Left ventricle myocardium inferior (tissue), 1 donor: ENCODE measurements around the gene ACHE. TPM values are rescaled to one million over a fixed set of nuclear protein-coding genes. Genes with fewer than 3 reads are reported as not detected.

Source experiments
- DNase-seq: peaks from one replicate; pipeline ENCODE4 v3.0.0-alpha.2; 2020
- H3K27ac ChIP-seq: fragments of 200-600 bp; replicated peaks from 2 replicates; pipeline ENCODE4 v1.8.0; 2021
- H3K27me3 ChIP-seq: fragments of 200-600 bp; 2 replicates; pipeline ENCODE4 v1.8.0; 2021; ENCODE audit warnings: low read depth
- H3K36me3 ChIP-seq: fragments of 200-600 bp; 2 replicates; pipeline ENCODE4 v1.8.0; 2021
- H3K4me1 ChIP-seq: fragments of 200-600 bp; 2 replicates; pipeline ENCODE4 v1.8.0; 2021
- H3K4me3 ChIP-seq: fragments of 200-600 bp; 2 replicates; pipeline ENCODE4 v1.8.0; 2021; ENCODE audit warnings: mild to moderate bottlenecking, moderate library complexity
- H3K9me3 ChIP-seq: fragments of 200-600 bp; replicated peaks from 2 replicates; pipeline ENCODE4 v1.8.0; 2021
- CTCF ChIP-seq: fragments of 200-600 bp; IDR thresholded peaks from 2 replicates; pipeline ENCODE4 v1.8.0; 2021; ENCODE audit warnings: antibody characterized with exemption, mild to moderate bottlenecking, borderline replicate concordance
- intact Hi-C: fragments of 100-400 bp; cut with micrococcal nuclease; formaldehyde crosslinking; loops from one replicate; pipeline ENCODE4 v1.11.0; 2022
- total RNA-seq: library from RNA; stranded (reverse); fragmentation: NEBNext Ultra II Directional; extraction: Animal tissue kit (Norgen Biotek cat#: 25700); gene quantifications from one replicate; pipeline ENCODE4 v1.2.1, GENCODE V29; 2021
- donor health status: DM: no; HTN: yes; CAD: no; lungs with severe emphysema.

ACHE gene
- total RNA-seq, 1 donor from 2014 or later, result 0.49 TPM

DNA sequence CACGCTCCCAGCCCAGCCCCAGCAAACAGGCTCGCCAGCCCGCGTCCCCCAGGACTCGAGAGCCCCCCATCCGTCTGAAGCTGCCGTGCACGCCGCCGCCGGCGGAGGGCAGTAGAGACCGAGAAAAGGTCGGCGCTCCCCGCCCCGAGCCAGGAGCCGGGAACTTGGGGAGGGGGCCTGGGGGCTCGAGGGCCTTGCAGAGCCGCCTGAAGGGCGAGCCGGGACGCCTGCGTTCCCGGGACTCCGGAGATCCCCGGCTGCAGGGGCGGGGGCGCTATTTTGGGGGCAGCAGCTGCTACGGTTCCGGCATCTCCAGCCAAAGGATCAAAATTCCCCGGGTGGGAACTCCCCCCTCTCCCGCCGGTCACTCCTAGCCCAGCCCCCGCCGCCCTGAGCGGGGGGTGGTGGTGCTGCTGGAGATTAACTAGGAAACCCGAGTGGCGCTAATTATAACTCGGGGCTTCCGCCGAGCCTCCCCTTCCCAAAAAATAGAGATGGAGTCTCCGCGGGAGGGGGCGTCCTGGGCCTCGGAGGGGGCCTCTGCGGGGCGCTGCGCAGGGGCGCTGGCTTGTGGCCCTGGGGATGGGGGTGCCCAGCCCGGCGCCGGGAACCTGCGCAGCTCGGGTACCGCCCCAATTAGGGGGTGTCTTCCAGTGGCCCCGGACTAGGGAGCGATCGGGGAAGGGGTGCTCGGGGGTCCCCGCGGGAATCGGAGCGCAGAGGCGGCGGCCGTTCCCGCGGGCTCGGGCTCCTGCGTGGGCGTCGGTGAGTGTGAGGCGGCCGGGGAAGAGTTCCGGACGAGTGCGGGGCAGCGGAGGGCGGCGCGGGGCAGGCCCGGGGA lies 608 bp downstream of the ACHE start:
- intact Hi-C loops, result loop anchor here (5.0 kb wide), 1 partner anchor 162 kb away; no protein-coding TSS in a partner anchor
- peaks cover 78% of the 10 kb centered on the region for H3K27me3 ChIP-seq
- peaks cover 44% of the 10 kb centered on the region for H3K4me1 ChIP-seq
- peak; percentile 85 for TF ChIP-seq CTCF
- peak overlapping the region; percentile 65 for H3K4me3 ChIP-seq
- peak overlapping the region; percentile 52 for H3K27ac ChIP-seq
- DNase-seq, result peak; percentile 29
- H3K9me3 ChIP-seq, result no peaks in the 10 kb centered on the region
- no peaks in the 10 kb centered on the region for H3K36me3 ChIP-seq

DNA sequence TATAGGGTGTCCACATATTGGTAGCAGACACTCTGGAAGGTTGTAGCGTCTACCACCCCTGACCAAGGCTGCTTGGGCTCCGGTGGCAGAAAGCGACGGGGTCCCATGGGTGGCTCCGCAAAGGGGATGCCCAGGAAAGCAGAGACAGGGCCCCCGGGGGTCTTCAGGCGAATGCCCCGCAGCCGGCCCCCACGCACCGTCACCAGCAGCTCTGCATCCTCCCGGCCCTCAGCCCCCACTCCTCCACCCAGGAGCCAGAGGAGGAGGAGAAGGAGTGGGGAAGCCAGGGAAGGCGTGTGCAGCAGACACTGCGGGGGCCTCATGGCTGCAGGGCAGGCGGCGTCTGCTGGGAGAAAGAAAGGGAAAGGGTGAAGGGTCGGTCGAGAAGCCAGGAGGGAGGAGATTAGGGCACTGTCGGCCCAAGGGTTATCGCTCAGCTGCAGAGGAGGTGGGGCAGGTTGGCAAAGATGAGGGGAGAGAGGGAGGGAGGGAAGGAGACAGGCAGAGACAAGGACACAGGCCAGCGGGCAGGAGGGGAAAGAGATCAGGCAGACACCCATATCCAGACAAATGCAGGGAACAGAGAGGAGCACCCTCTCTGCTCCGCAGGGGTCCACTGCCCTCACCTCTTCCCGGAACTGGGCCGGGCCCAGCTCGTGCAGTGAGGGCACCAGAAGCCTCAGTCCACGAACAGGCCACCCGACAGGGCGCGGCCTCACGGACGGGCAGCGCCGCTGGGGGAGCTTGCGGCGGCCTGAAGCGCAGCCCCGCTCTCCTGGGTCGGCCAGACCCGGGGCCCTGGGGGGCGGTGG lies 1.6 kb downstream of the ACHE start:
- H3K36me3 ChIP-seq, result no peaks in the 10 kb centered on the region
- H3K4me1 ChIP-seq, result peaks cover 51% of the 10 kb centered on the region
- no peak for TF ChIP-seq CTCF
- no peak for DNase-seq
- peaks cover 69% of the 10 kb centered on the region for H3K27me3 ChIP-seq
- no peak overlapping the region for H3K27ac ChIP-seq
- intact Hi-C loops, result no loop called here
- peak overlapping the region; percentile 65 for H3K4me3 ChIP-seq
- H3K9me3 ChIP-seq, result no peaks in the 10 kb centered on the region

GRCh38 chr7:100893318-100893895 lies 2.3 kb downstream of the ACHE start:
- no peak overlapping the region for H3K27ac ChIP-seq
- no peak for TF ChIP-seq CTCF
- H3K27me3 ChIP-seq, result peaks cover 62% of the 10 kb centered on the region
- no peak overlapping the region for H3K4me3 ChIP-seq
- intact Hi-C loops, result no loop called here
- H3K9me3 ChIP-seq, result no peaks in the 10 kb centered on the region
- peaks cover 4% of the 10 kb centered on the region for H3K36me3 ChIP-seq
- no peak for DNase-seq
- peaks cover 58% of the 10 kb centered on the region for H3K4me1 ChIP-seq

DNA sequence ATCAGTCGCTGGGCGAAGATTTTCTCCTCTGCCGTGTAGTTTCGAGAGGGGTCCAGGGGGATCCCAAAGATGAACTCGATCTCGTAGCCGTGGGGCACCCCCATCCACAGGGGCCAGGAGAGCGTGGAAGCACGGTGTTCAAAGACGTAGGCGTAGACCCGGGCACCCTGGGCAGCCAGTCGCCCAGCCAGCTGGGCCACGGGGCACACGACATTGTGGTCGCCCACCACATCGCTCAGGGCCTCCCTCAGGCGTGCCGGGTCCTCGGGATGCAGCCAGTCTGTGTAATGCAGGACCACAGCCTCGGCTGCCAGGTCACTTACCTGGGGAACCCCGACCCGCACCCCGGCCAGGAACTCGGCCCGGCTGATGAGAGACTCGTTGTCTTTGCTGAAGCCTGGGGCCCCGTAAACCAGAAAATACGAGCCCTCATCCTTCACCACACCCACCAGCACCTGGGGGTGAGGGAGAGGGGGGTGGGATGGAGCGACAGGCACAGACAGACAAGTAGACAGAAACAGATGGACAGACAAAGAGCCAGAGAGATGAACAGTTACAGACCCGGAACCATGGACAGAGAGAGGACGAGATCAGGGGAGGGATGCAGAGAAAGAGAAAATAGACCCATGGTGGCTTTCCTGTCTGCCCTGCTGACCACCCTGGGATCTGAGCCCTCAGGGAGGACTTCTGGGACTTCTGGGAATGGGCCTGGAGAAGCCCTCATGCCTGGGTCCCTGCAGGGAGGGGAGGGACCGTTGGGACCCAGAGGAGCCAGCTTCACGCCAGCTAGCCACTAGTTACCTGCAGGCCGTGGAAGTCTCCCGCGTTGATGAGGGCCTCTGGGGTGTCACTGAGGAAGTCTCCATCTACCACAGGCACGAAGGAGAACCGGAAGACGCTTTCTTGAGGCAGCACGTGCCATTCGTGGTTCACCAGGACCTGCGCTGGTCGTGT lies 3.0 kb downstream of the ACHE start:
- intact Hi-C loops, result no loop called here
- Histone ChIP-seq H3K4me3 (no peak overlapping the region), H3K27me3 (peaks cover 54% of the 10 kb centered on the region), H3K4me1 (peaks cover 65% of the 10 kb centered on the region), H3K36me3 (peaks cover 11% of the 10 kb centered on the region), H3K27ac (no peak overlapping the region), H3K9me3 (no peaks in the 10 kb centered on the region)
- no peak for DNase-seq
- TF ChIP-seq CTCF, result no peak
